HCT116 (cell line): ENCODE measurements around the gene ESRRB. TPM values are rescaled to one million over a fixed set of nuclear protein-coding genes. Genes with fewer than 3 reads are reported as not detected.

Source experiments
- ATAC-seq: fragments of 200-7000 bp; cut with Tn5 transposase; 2 replicates; pipeline ENCODE4 v1.9.1; 2020; ENCODE audit warnings: mild to moderate bottlenecking, moderate library complexity
- BruUV-seq: library from RNA; stranded (reverse); fragments of 400-500 nt; replicated peaks from 2 replicates; lab custom pipeline; 2021; lab: Mats Ljungman, UMichigan
- CTCF ChIA-PET: fragments of 300-600 bp; sonication (Branson Sonifier 250); formaldehyde crosslinking; loops from one replicate; lab custom pipeline; 2021; ENCODE audit warnings: antibody characterized with exemption; lab: Charles Lee
- POLR2A ChIA-PET: fragments of 300-600, 350-600 bp; sonication (Branson Sonifier 250); formaldehyde crosslinking; loops from one replicate; lab custom pipeline; 2021; ENCODE audit warnings: antibody characterized with exemption; lab: Charles Lee
- RAD21 ChIA-PET, 2 experiments: fragments of 300-600 bp; sonication (Branson Sonifier 250); formaldehyde crosslinking; loops; one replicate each; lab custom pipeline; 2023; ENCODE audit warnings: low total read pairs in 2 of 2; ENCODE audit not compliant: uncharacterized antibody in 2 of 2, unreplicated experiment in 2 of 2, low non-redundant PET in 1 of 2; lab: Charles Lee
- DNase-seq: peaks from one replicate; pipeline ENCODE4 v3.0.0-alpha.2; 2010; ENCODE audit warnings: low read depth, low spot score
- H2AFZ ChIP-seq: fragments of 200-600 bp; shearing (Covaris generic), sonication (generic); 2 replicates; pipeline ENCODE4 v1.6.1; 2017; ENCODE audit warnings: low read depth, mixed run types, mixed read lengths, antibody characterized with exemption, low read length; ENCODE audit not compliant: poor library complexity, severe bottlenecking
- H3K27ac ChIP-seq: 2 replicates; pipeline ENCODE4 v1.5.1; 2012; ENCODE audit warnings: low read depth, low read length
- H3K27me3 ChIP-seq: fragments of 200-600 bp; sonication (generic); 2 replicates; pipeline ENCODE4 v1.6.1; 2016; ENCODE audit warnings: mixed run types, low read length, mixed read lengths; ENCODE audit not compliant: insufficient read depth
- H3K36me3 ChIP-seq, 2 experiments: fragments of 200-500 bp in 1 of 2; fragments of 200-600 bp in 1 of 2; sonication (Bioruptor generic) in 1 of 2; sonication (generic) in 1 of 2; 2 replicates each; pipeline versions ENCODE4 v1.5.1 to v1.6.1; 2014 to 2016; ENCODE audit warnings: low read length in 2 of 2, inconsistent platforms in 1 of 2, mixed read lengths in 1 of 2, mixed run types in 1 of 2; ENCODE audit not compliant: insufficient read depth in 2 of 2, control insufficient read depth in 1 of 2
- H3K4me1 ChIP-seq, 2 experiments: fragments of 200-600 bp in 1 of 2; sonication (generic) in 1 of 2; 2 replicates each; pipeline versions ENCODE4 v1.5.1 to v1.6.1; 2012 to 2017; ENCODE audit warnings: low read length in 2 of 2, inconsistent platforms in 1 of 2, mild to moderate bottlenecking in 1 of 2, mixed read lengths in 1 of 2, mixed run types in 1 of 2, moderate library complexity in 1 of 2; ENCODE audit not compliant: insufficient read depth in 2 of 2, control insufficient read depth in 1 of 2
- H3K4me2 ChIP-seq: fragments of 200-600 bp; sonication (generic); 2 replicates; pipeline ENCODE4 v1.6.1; 2017; ENCODE audit warnings: mixed run types, low read length, mixed read lengths
- H3K4me3 ChIP-seq, 2 experiments: fragments of 200-600 bp in 1 of 2; sonication (generic) in 1 of 2; replicated peaks in 1 of 2; 2 replicates each; pipeline ENCODE4 v1.5.1; 2011 to 2016; ENCODE audit warnings: low read length in 2 of 2, control low read depth in 1 of 2, low read depth in 1 of 2, mild to moderate bottlenecking in 1 of 2, mixed read lengths in 1 of 2, mixed run types in 1 of 2
- H3K79me2 ChIP-seq: fragments of 200-600 bp; sonication (generic); 2 replicates; pipeline ENCODE4 v1.6.1; 2017; ENCODE audit warnings: mild to moderate bottlenecking, mixed run types, low read length, moderate library complexity, mixed read lengths; ENCODE audit not compliant: insufficient read depth
- H3K9ac ChIP-seq: fragments of 200-600 bp; sonication (generic); 2 replicates; pipeline ENCODE4 v1.6.1; 2016; ENCODE audit warnings: low read length, mixed read lengths
- H3K9me2 ChIP-seq: fragments of 200-600 bp; sonication (generic), shearing (Covaris generic); 2 replicates; pipeline ENCODE4 v1.6.1; 2017; ENCODE audit warnings: mixed run types, mild to moderate bottlenecking, moderate library complexity; ENCODE audit not compliant: insufficient read depth
- H3K9me3 ChIP-seq, 2 experiments: fragments of 200-500 bp in 1 of 2; fragments of 200-600 bp in 1 of 2; sonication (Bioruptor generic) in 1 of 2; sonication (generic) in 1 of 2; 2 replicates each; pipeline ENCODE4 v1.6.1; 2014 to 2017; ENCODE audit warnings: low read length in 2 of 2, mixed read lengths in 2 of 2, inconsistent platforms in 1 of 2, low read depth in 1 of 2, mild to moderate bottlenecking in 1 of 2, mixed run types in 1 of 2, moderate library complexity in 1 of 2; ENCODE audit not compliant: control insufficient read depth in 1 of 2, insufficient read depth in 1 of 2
- H4K20me1 ChIP-seq: fragments of 200-600 bp; sonication (generic), shearing (Covaris generic); 2 replicates; pipeline ENCODE4 v1.6.1; 2017; ENCODE audit warnings: mixed run types, mild to moderate bottlenecking, moderate library complexity; ENCODE audit not compliant: insufficient read depth
- EGR1 ChIP-seq: IDR thresholded peaks from 2 replicates; pipeline ENCODE4 v1.6.1; 2012; ENCODE audit warnings: low read depth
- ELF1 ChIP-seq: IDR thresholded peaks from 2 replicates; pipeline ENCODE4 v1.6.1; 2012; ENCODE audit warnings: low read depth, borderline replicate concordance
- EZH2phosphoT487 ChIP-seq: fragments of 200-600 bp; IDR thresholded peaks from 2 replicates; pipeline ENCODE4 v1.6.1; 2018; ENCODE audit warnings: antibody characterized with exemption, borderline replicate concordance
- JUND ChIP-seq: IDR thresholded peaks from 2 replicates; pipeline ENCODE4 v1.6.1; 2012
- POLR2A ChIP-seq: IDR thresholded peaks from 2 replicates; pipeline ENCODE4 v1.7.0; 2011; ENCODE audit warnings: borderline replicate concordance; ENCODE audit not compliant: insufficient read depth, insufficient read length; ENCODE audit errors: extremely low read depth
- POLR2AphosphoS5 ChIP-seq: IDR thresholded peaks from 2 replicates; pipeline ENCODE4 v1.6.1; 2011; ENCODE audit warnings: mild to moderate bottlenecking, low read depth, low read length, moderate library complexity
- RAD21 ChIP-seq: IDR thresholded peaks from 2 replicates; pipeline ENCODE4 v1.6.1; 2012; ENCODE audit warnings: low read depth, mild to moderate bottlenecking
- SIN3A ChIP-seq: IDR thresholded peaks from 2 replicates; pipeline ENCODE4 v1.6.1; 2012; ENCODE audit warnings: low read depth
- SP1 ChIP-seq: IDR thresholded peaks from 2 replicates; pipeline ENCODE4 v1.6.1; 2012; ENCODE audit warnings: low read depth
- TCF7L2 ChIP-seq: IDR thresholded peaks from 2 replicates; pipeline ENCODE4 v1.7.0; 2011; ENCODE audit warnings: borderline replicate concordance, inconsistent platforms; ENCODE audit not compliant: insufficient read depth, insufficient read length; ENCODE audit errors: extremely low read depth
- YY1 ChIP-seq: IDR thresholded peaks from 2 replicates; pipeline ENCODE4 v1.6.1; 2011; ENCODE audit warnings: low read length, low read depth, moderate library complexity, mild to moderate bottlenecking; ENCODE audit not compliant: insufficient replicate concordance; ENCODE audit errors: extremely low read depth
- intact Hi-C: fragments of 100-400 bp; cut with micrococcal nuclease; formaldehyde crosslinking; loops from 2 replicates; pipeline ENCODE4 v1.10.0; 2022
- total RNA-seq: library from RNA; stranded (reverse); gene quantifications from one replicate; pipeline ENCODE4 v1.2.1, GENCODE V29; 2021; ENCODE audit not compliant: unreplicated experiment
- TF ChIP-seq, protein P1 (sequence below): IDR thresholded peaks from 2 replicates; pipeline ENCODE4 v1.6.1; 2012; ENCODE audit warnings: low read depth
- TF ChIP-seq, protein P2 (sequence below): IDR thresholded peaks from 2 replicates; pipeline ENCODE4 v1.6.1; 2012
- TF ChIP-seq, protein P3 (sequence below): IDR thresholded peaks from 2 replicates; pipeline ENCODE4 v1.6.1; 2011; ENCODE audit warnings: mild to moderate bottlenecking, low read length, moderate library complexity; ENCODE audit not compliant: insufficient replicate concordance; ENCODE audit errors: extremely low read depth

Gene ESRRB
- total RNA-seq, 1 experiment from 2014 or later, result 1.9 TPM

DNA sequence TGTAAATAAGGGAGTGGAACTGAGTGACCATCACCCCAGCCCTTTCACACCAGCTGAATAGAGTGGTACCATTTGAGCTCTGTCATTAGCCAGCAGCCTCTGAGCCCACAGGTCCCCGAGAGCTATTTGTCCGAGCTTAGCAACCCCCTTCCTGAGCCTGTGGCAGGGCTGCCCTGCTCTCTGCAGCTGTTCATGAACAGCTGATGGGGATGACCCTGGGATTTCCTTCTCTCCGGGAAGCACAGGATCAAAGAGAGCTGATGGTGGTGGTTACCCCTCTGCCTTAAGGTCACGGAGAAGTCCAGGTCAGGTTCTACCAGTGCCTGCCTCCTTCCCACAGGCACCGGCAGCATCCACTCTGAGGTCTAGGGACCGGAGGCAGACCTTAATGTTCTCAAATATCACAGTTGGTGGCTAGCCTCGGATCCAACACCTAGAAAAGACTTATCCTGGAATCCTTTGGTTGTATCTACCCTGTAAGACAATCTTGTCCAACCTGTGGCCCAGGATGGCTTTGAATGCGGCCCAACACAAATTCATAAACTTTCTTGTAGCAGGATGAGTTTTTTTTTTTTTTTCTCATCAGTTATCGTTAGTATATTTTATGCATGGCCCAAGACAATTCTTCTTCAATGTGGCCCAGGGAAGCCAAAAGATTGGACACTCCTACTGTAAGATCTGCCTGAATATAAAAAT is 81.1 kb downstream of the ESRRB start (continued):
- TF ChIP-seq, protein P1, sequence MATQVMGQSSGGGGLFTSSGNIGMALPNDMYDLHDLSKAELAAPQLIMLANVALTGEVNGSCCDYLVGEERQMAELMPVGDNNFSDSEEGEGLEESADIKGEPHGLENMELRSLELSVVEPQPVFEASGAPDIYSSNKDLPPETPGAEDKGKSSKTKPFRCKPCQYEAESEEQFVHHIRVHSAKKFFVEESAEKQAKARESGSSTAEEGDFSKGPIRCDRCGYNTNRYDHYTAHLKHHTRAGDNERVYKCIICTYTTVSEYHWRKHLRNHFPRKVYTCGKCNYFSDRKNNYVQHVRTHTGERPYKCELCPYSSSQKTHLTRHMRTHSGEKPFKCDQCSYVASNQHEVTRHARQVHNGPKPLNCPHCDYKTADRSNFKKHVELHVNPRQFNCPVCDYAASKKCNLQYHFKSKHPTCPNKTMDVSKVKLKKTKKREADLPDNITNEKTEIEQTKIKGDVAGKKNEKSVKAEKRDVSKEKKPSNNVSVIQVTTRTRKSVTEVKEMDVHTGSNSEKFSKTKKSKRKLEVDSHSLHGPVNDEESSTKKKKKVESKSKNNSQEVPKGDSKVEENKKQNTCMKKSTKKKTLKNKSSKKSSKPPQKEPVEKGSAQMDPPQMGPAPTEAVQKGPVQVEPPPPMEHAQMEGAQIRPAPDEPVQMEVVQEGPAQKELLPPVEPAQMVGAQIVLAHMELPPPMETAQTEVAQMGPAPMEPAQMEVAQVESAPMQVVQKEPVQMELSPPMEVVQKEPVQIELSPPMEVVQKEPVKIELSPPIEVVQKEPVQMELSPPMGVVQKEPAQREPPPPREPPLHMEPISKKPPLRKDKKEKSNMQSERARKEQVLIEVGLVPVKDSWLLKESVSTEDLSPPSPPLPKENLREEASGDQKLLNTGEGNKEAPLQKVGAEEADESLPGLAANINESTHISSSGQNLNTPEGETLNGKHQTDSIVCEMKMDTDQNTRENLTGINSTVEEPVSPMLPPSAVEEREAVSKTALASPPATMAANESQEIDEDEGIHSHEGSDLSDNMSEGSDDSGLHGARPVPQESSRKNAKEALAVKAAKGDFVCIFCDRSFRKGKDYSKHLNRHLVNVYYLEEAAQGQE, result no peak
- TF ChIP-seq EZH2phosphoT487 (no peak), ELF1 (no peak), EGR1 (no peak), TCF7L2 (no peak), POLR2A (no peak)

DNA sequence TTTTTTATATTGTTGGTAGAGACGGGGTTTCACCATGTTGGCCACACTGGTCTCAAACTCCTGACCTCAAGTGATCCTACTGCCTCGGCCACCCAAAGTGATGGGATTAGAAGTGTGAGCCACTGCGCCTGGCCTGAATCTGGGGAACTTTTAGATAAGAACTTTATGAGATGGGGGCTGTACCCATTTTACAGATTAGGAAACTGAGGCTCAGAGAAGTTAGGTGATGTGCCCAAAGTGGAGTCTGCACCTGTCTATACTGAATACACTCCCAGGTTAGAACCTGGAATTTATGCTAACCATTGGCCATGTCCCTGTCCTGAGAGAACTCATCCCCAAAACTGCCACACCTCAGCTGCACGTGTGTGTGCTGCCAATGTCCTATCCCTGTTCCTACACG is 81.9 kb downstream of the ESRRB start:
- ChIA-PET RAD21 (no interaction called here), CTCF (no interaction called here), POLR2A (no interaction called here)
- Histone ChIP-seq H3K4me1 (no peaks in the 10 kb centered on the region), H3K9me3 (no peaks in the 10 kb centered on the region), H3K27me3 (no peaks in the 10 kb centered on the region), H3K27ac (no peak overlapping the region), H3K9me2 (no peaks in the 10 kb centered on the region), H2AFZ (no peak overlapping the region), H3K4me3 (no peak overlapping the region), H4K20me1 (no peaks in the 10 kb centered on the region), H3K9ac (no peak overlapping the region), H3K4me2 (no peak overlapping the region), H3K36me3 (no peaks in the 10 kb centered on the region), H3K79me2 (no peaks in the 10 kb centered on the region)
- no peak for ATAC-seq
- intact Hi-C loops, result no loop called here
- DNase-seq, result no peak
- BruUV-seq, result no TSS peak
- TF ChIP-seq, protein P1, result no peak
- TF ChIP-seq JUND (no peak), ELF1 (no peak), SP1 (no peak), TCF7L2 (no peak), YY1 (no peak), POLR2A (no peak), EZH2phosphoT487 (no peak), SIN3A (no peak), RAD21 (no peak), POLR2AphosphoS5 (no peak)
- TF ChIP-seq, protein P2, sequence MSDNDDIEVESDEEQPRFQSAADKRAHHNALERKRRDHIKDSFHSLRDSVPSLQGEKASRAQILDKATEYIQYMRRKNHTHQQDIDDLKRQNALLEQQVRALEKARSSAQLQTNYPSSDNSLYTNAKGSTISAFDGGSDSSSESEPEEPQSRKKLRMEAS, result no peak
- TF ChIP-seq, protein P3, sequence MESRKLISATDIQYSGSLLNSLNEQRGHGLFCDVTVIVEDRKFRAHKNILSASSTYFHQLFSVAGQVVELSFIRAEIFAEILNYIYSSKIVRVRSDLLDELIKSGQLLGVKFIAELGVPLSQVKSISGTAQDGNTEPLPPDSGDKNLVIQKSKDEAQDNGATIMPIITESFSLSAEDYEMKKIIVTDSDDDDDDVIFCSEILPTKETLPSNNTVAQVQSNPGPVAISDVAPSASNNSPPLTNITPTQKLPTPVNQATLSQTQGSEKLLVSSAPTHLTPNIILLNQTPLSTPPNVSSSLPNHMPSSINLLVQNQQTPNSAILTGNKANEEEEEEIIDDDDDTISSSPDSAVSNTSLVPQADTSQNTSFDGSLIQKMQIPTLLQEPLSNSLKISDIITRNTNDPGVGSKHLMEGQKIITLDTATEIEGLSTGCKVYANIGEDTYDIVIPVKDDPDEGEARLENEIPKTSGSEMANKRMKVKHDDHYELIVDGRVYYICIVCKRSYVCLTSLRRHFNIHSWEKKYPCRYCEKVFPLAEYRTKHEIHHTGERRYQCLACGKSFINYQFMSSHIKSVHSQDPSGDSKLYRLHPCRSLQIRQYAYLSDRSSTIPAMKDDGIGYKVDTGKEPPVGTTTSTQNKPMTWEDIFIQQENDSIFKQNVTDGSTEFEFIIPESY, result no peak
